Effector memory CD8-positive, alpha-beta T cell (primary cell): ENCODE data around the gene METTL24.
"Not testable (repeated sequence)": the region's sequence is repeated elsewhere in the genome, so short reads cannot be mapped to it uniquely, and the experiment has no call there.

Experiments
- ATAC-seq: fragments of 150-1000 bp; cut with Tn5 transposase; replicated peaks from 2 replicates; pipeline ENCODE4 v1.10.0; 2021; ENCODE audit warnings: mild to moderate bottlenecking, moderate library complexity
- DNase-seq, 3 experiments: peaks; one replicate each; pipeline ENCODE4 v3.0.0; 2021
- H3K27ac Mint-ChIP-seq, 2 donors: one replicate each; pipeline ENCODE4 v1.8.0; 2022; ENCODE audit warnings: mild to moderate bottlenecking in 2 of 2, mixed read lengths in 2 of 2, moderate library complexity in 2 of 2
- H3K27me3 Mint-ChIP-seq, 2 donors: one replicate each; pipeline ENCODE4 v1.8.0; 2022; ENCODE audit warnings: mixed read lengths in 2 of 2
- H3K36me3 Mint-ChIP-seq: one replicate; pipeline ENCODE4 v1.8.0; 2022; ENCODE audit warnings: mild to moderate bottlenecking, moderate library complexity, mixed read lengths; ENCODE audit not compliant: insufficient read depth
- H3K4me1 Mint-ChIP-seq, 2 donors: one replicate each; pipeline ENCODE4 v1.8.0; 2022; ENCODE audit warnings: low read depth in 2 of 2, mixed read lengths in 2 of 2
- H3K4me3 Mint-ChIP-seq, 2 donors: one replicate each; pipeline ENCODE4 v1.8.0; 2022; ENCODE audit warnings: mild to moderate bottlenecking in 2 of 2, mixed read lengths in 2 of 2, moderate library complexity in 2 of 2
- H3K9me3 Mint-ChIP-seq, 2 donors: one replicate each; pipeline ENCODE4 v1.8.0; 2022; ENCODE audit warnings: mixed read lengths in 2 of 2

Gene METTL24

DNA sequence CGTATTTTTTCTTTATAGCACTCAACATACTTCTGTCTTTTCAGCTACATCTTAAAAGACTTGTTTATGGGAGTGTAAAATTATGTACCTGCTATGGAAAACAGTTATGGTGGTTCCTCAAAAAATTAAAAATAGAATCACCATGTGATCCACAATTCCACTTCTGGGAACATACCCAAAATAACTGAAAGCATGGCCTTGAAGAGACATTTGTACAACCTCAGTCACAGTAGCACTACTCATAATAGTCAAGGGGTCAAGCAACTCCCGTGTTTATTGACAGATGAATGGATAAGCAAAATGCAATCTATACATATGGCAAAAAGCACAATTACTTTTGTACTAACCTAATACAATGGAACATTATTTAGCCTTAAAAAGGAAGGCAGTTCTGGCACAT lies 74.5 kb downstream of the METTL24 start:
- peaks cover 3% of the 10 kb centered on the region for H3K36me3 Mint-ChIP-seq
- H3K27ac Mint-ChIP-seq = no peak overlapping the region
- DNase-seq = no peak
- no peak overlapping the region for H3K4me3 Mint-ChIP-seq
- peaks cover 14 to 22% of the 10 kb centered on the region in 2 donors for H3K27me3 Mint-ChIP-seq
- ATAC-seq = no peak
- H3K9me3 Mint-ChIP-seq = peaks cover 2 to 5% of the 10 kb centered on the region in 2 donors
- peaks cover 0 to 3% of the 10 kb centered on the region in 2 donors for H3K4me1 Mint-ChIP-seq

- DNase-seq (no peak), ATAC-seq (no peak)
- Mint-ChIP-seq H3K4me1 (no peaks in the 10 kb centered on the region), H3K27me3 (peaks cover 14 to 22% of the 10 kb centered on the region in 2 donors), H3K4me3 (no peak overlapping the region), H3K27ac (no peak overlapping the region), H3K36me3 (no peaks in the 10 kb centered on the region), H3K9me3 (peaks cover 0 to 2% of the 10 kb centered on the region in 2 donors)
Observed at GRCh38 chr6:110282412-110282811, 75.7 kb downstream of the METTL24 start.

DNA sequence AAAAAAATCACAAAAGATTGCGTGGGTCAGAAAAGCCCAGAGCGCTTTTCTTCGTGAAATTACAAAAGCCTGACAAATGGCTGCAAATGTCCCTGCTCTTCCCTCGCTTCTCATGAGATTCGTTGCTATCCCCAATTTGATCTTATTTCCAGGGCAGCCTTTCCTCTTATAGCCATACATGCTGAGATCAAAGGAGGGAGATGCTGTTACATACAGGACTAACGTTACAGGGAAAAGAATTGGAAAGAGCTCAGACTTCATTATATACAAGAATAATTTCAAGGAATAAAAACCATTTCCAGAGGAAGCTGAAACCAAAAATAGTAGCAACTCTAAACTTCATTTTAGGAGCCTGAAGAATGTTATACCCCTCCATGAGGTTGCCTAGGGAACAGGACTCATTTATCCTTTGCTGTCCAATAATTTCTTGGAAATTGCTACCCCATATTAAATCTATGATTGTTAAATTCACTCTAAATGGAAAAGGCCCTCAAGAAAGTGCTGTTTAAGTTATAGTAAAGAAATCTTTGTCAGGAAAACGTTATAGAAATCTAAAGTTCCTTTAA lies 81.0 kb downstream of the METTL24 start:
- DNase-seq (no peak), ATAC-seq (no peak)
- Mint-ChIP-seq H3K4me1 (no peaks in the 10 kb centered on the region), H3K27ac (no peak overlapping the region), H3K27me3 (peaks cover 14 to 19% of the 10 kb centered on the region in 2 donors), H3K36me3 (no peaks in the 10 kb centered on the region), H3K4me3 (no peak overlapping the region), H3K9me3 (peaks cover 0 to 2% of the 10 kb centered on the region in 2 donors)

DNA sequence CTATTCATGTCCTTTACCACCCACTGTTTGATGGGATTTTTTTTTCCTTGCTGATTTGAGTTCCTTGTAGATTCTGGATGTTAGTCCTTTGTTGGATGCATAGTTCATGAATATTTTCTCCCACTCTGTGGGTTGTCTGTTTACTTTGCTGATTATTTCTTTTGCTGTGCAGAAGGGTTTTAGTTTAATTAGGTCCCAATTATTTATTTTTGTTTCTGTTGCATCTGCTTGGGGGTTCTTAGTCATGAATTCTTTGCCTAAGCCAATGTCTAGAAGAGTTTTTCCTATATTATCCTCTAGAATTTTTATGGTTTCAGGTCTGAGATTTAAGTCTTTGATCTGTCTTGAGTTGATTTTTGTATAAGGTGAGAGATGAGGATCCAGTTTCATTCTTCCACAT lies 85.4 kb downstream of the METTL24 start:
- not testable (repeated sequence) for H3K27ac Mint-ChIP-seq, ATAC-seq

DNA sequence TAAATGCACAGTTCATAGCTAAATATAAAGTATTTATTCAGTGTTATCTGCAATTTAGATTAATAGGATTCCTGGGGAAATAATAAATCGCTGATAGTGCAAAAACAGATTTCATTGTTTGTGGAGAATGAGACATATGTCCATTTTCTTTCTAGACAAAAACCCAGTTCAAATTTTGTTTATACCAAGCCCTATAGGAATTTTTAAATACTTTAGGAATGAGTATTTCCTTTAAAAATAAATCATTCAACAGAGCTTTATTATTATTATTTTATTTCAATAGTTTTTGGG lies 86.5 kb downstream of the METTL24 start:
- H3K4me1 Mint-ChIP-seq = no peaks in the 10 kb centered on the region
- no peak for ATAC-seq

More for the DNA sequence above, 85.4 kb downstream of the METTL24 start:
- H3K36me3 Mint-ChIP-seq, DNase-seq, H3K4me1 Mint-ChIP-seq, H3K4me3 Mint-ChIP-seq, H3K9me3 Mint-ChIP-seq: not testable (repeated sequence)
- H3K27me3 Mint-ChIP-seq = peaks cover 9 to 11% of the 10 kb centered on the region in 2 donors

GRCh38 chr6:110270165-110270564 lies 88.0 kb downstream of the METTL24 start:
- Mint-ChIP-seq H3K4me1 (no peaks in the 10 kb centered on the region), H3K36me3 (no peaks in the 10 kb centered on the region), H3K4me3 (no peak overlapping the region), H3K27ac (no peak overlapping the region), H3K9me3 (peaks cover 0 to 2% of the 10 kb centered on the region in 2 donors), H3K27me3 (peaks cover 9 to 11% of the 10 kb centered on the region in 2 donors)
- ATAC-seq (no peak), DNase-seq (no peak)

More for the DNA sequence above, 86.5 kb downstream of the METTL24 start:
- no peak for DNase-seq
- H3K27me3 Mint-ChIP-seq = peaks cover 9 to 11% of the 10 kb centered on the region in 2 donors
- H3K36me3 Mint-ChIP-seq = no peaks in the 10 kb centered on the region
- H3K27ac Mint-ChIP-seq = no peak overlapping the region
- no peak overlapping the region for H3K4me3 Mint-ChIP-seq
- H3K9me3 Mint-ChIP-seq = peaks cover 0 to 2% of the 10 kb centered on the region in 2 donors

- DNase-seq (no peak), ATAC-seq (no peak)
- Mint-ChIP-seq H3K9me3 (peaks cover 0 to 2% of the 10 kb centered on the region in 2 donors), H3K27ac (no peak overlapping the region), H3K27me3 (peaks cover 9 to 11% of the 10 kb centered on the region in 2 donors), H3K36me3 (no peaks in the 10 kb centered on the region), H3K4me1 (no peaks in the 10 kb centered on the region), H3K4me3 (no peak overlapping the region)
Observed at GRCh38 chr6:110269623-110270022, 88.5 kb downstream of the METTL24 start.

DNA sequence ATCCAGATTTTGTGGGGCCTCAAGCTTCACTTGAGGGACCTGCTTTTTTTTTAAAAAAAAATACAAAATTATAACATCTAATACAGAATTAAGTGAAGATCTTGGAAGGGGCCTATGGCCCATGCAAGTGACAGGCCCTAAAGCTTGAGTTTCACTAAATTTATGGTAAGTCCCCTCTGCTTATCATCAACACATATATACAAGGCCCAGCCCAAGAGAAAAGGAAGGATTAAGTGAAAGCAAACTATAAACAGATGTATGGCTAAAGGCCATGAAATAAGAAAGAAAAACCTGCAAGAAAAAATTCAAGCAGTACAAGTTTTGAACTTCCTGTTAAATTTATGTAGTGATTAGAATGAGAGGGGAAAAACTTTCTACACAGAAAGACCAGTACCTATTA lies 91.2 kb downstream of the METTL24 start:
- peaks cover 0 to under 1% of the 10 kb centered on the region in 2 donors for H3K27me3 Mint-ChIP-seq
- H3K9me3 Mint-ChIP-seq = peaks cover 0 to 2% of the 10 kb centered on the region in 2 donors
- no peaks in the 10 kb centered on the region for H3K4me1 Mint-ChIP-seq
- no peak overlapping the region for H3K27ac Mint-ChIP-seq
- H3K36me3 Mint-ChIP-seq = no peaks in the 10 kb centered on the region
- ATAC-seq (no peak), DNase-seq (no peak)
- H3K4me3 Mint-ChIP-seq = no peak overlapping the region

DNA sequence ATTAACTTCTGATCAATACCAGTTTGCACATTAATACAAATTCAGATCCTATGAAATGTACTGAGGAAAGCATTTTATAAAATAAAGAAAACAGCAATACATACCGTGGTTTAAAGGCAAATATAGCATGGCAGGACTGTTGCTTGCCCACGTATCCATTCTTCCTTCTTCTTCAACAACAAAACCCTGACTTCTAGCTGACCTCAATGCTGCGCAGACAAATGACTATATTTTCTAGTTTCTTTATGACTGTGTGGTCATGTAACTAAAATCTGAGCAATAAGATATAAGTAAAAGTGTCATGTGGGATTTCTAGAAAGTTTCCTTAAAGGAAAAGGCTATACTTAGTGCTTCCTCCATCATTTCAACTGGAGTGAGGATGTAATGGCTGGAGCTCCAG lies 92.9 kb downstream of the METTL24 start:
- ATAC-seq = no peak
- H3K36me3 Mint-ChIP-seq = no peaks in the 10 kb centered on the region
- no peak for DNase-seq
- H3K4me1 Mint-ChIP-seq = no peaks in the 10 kb centered on the region
- peaks cover 6 to 7% of the 10 kb centered on the region in 2 donors for H3K9me3 Mint-ChIP-seq
- peaks cover 8 to 11% of the 10 kb centered on the region in 2 donors for H3K27me3 Mint-ChIP-seq
- no peak overlapping the region for H3K4me3 Mint-ChIP-seq
- H3K27ac Mint-ChIP-seq = no peak overlapping the region

- no peak overlapping the region for H3K27ac Mint-ChIP-seq
Observed at GRCh38 chr6:110256366-110256765, 101.8 kb downstream of the METTL24 start.

GRCh38 chr6:110255211-110255750 lies 102.9 kb downstream of the METTL24 start:
- H3K9me3 Mint-ChIP-seq = peaks cover 1 to 5% of the 10 kb centered on the region in 2 donors
- no peak overlapping the region for H3K4me3 Mint-ChIP-seq
- DNase-seq = no peak
- H3K4me1 Mint-ChIP-seq = no peaks in the 10 kb centered on the region
- H3K27me3 Mint-ChIP-seq = peaks cover 16 to 18% of the 10 kb centered on the region in 2 donors
- peaks cover 4% of the 10 kb centered on the region for H3K36me3 Mint-ChIP-seq
- H3K27ac Mint-ChIP-seq = no peak overlapping the region
- ATAC-seq = no peak

More at GRCh38 chr6:110256366-110256765, 101.8 kb downstream of the METTL24 start:
- Mint-ChIP-seq H3K9me3 (peaks cover under 1 to 8% of the 10 kb centered on the region in 2 donors), H3K36me3 (peaks cover 4% of the 10 kb centered on the region), H3K4me1 (no peaks in the 10 kb centered on the region), H3K27me3 (peaks cover 20 to 22% of the 10 kb centered on the region in 2 donors), H3K4me3 (no peak overlapping the region)
- no peak for ATAC-seq
- no peak for DNase-seq

DNA sequence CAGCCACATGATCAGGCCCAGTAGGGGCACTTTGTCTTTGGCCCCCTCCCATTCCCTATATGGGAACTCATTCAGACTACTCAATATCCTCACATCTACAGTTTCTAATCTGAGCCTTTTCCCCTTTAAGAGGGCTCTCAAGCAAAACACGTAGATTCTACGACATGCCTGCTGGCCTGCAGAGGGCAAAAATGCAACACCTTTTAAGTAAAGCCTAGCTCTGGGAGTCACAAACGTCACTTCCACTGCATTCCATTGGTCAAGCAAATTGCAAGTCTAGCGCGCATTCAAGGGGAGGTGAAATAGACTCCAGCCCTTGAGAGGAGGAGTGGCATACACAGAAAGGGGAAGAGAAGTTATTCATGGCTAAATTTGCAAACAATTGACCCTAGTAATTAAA lies 107.3 kb downstream of the METTL24 start:
- H3K27me3 Mint-ChIP-seq = peaks cover 0 to 9% of the 10 kb centered on the region in 2 donors
- H3K4me1 Mint-ChIP-seq = no peaks in the 10 kb centered on the region
- no peak for DNase-seq
- peaks cover 4% of the 10 kb centered on the region for H3K36me3 Mint-ChIP-seq
- no peak overlapping the region for H3K4me3 Mint-ChIP-seq
- peaks cover 0 to 1% of the 10 kb centered on the region in 2 donors for H3K9me3 Mint-ChIP-seq
- H3K27ac Mint-ChIP-seq = no peak overlapping the region
- no peak for ATAC-seq

DNA sequence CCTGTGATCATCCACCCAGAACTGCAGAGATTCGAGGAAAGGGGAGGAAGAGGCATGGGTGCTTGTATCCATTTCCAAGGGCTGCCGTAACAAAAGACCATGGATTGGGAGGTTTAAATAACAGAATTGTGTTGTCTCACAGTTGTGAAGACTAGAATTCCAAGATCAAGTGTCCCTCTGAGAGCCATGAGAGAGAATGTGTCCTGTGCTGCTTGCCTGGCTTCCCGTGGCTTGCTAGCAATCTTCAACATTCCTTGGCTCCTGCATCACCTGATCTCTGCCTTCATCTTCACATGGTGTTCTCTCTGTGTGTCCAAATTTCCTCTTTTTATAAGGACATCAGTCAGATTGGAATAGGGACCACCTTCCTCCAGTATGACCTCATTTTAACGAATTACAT lies 108.1 kb downstream of the METTL24 start:
- Mint-ChIP-seq H3K27ac (no peak overlapping the region), H3K36me3 (peaks cover 4% of the 10 kb centered on the region), H3K4me3 (no peak overlapping the region), H3K4me1 (no peaks in the 10 kb centered on the region), H3K27me3 (peaks cover 0 to 1% of the 10 kb centered on the region in 2 donors), H3K9me3 (peaks cover 0 to 1% of the 10 kb centered on the region in 2 donors)
- DNase-seq (no peak), ATAC-seq (no peak)

- Mint-ChIP-seq H3K4me1 (no peaks in the 10 kb centered on the region), H3K27me3 (no peaks in the 10 kb centered on the region), H3K9me3 (peaks cover 0 to 1% of the 10 kb centered on the region in 2 donors), H3K27ac (no peak overlapping the region), H3K36me3 (peaks cover 4% of the 10 kb centered on the region), H3K4me3 (no peak overlapping the region)
- ATAC-seq = no peak
- no peak for DNase-seq
Observed at GRCh38 chr6:110246900-110247546, 111.1 kb downstream of the METTL24 start.
